PFSK-1 (cell line): ENCODE measurements around the gene ITGAD.

ENCODE experiments used
- FOXP2 ChIP-seq: optimal IDR thresholded peaks from 2 replicates; pipeline ENCODE3; 2011; ENCODE audit warnings: borderline replicate concordance, control low read depth, inconsistent platforms; ENCODE audit not compliant: insufficient read depth; ENCODE audit errors: extremely low read length, extremely low read depth
- POLR2AphosphoS5 ChIP-seq: IDR thresholded peaks from 2 replicates; pipeline ENCODE4 v1.6.1; 2012; ENCODE audit warnings: low read depth, mild to moderate bottlenecking, control low read depth, low read length, moderate library complexity
- TF ChIP-seq, protein P1 (sequence below), 2 experiments: IDR thresholded peaks; 2 replicates each; pipeline versions ENCODE4 v1.6.1 to v1.8.0; 2011 to 2012; ENCODE audit warnings: low read depth in 2 of 2, low read length in 2 of 2, control low read depth in 1 of 2, inconsistent platforms in 1 of 2, mild to moderate bottlenecking in 1 of 2, moderate library complexity in 1 of 2; ENCODE audit not compliant: insufficient read depth in 1 of 2

DNA sequence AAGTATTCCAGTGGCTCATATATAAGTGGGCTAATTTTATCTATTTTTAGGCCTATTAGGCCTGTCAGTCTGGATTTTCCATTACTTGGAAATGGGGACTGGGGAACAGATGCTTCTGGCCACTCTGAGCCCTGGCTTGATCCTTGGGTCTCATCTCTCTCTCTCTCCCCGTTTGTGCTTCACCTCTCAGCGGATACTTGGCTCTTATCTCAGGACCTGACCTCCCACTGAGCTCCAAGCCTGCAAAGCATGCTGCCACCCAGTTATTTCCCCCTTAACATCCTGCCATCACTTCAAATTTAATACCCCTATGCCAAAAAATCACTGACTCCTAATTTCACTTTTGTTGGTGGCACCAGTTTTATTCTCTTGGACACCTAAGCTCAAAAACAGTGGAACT lies 45.3 kb downstream of the ITGAD start:
- TF ChIP-seq, protein P1, sequence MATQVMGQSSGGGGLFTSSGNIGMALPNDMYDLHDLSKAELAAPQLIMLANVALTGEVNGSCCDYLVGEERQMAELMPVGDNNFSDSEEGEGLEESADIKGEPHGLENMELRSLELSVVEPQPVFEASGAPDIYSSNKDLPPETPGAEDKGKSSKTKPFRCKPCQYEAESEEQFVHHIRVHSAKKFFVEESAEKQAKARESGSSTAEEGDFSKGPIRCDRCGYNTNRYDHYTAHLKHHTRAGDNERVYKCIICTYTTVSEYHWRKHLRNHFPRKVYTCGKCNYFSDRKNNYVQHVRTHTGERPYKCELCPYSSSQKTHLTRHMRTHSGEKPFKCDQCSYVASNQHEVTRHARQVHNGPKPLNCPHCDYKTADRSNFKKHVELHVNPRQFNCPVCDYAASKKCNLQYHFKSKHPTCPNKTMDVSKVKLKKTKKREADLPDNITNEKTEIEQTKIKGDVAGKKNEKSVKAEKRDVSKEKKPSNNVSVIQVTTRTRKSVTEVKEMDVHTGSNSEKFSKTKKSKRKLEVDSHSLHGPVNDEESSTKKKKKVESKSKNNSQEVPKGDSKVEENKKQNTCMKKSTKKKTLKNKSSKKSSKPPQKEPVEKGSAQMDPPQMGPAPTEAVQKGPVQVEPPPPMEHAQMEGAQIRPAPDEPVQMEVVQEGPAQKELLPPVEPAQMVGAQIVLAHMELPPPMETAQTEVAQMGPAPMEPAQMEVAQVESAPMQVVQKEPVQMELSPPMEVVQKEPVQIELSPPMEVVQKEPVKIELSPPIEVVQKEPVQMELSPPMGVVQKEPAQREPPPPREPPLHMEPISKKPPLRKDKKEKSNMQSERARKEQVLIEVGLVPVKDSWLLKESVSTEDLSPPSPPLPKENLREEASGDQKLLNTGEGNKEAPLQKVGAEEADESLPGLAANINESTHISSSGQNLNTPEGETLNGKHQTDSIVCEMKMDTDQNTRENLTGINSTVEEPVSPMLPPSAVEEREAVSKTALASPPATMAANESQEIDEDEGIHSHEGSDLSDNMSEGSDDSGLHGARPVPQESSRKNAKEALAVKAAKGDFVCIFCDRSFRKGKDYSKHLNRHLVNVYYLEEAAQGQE (IDR thresholded peaks at IDR 0.05; ENCODE audit: insufficient read depth in 1 of 2, low read depth in 2 of 2, low read length in 2 of 2) = no peak
- no peak for TF ChIP-seq POLR2AphosphoS5
- TF ChIP-seq FOXP2 = no peak
